HEK293 (cell line): Measurements from ENCODE around the gene KCTD1.

ENCODE experiments used
- CTCF ChIA-PET: fragments of 350-600 bp; formaldehyde crosslinking; extraction: SDS; loops from one replicate; lab custom pipeline; 2021; ENCODE audit warnings: antibody characterized with exemption; lab: Yijun Ruan, JAX
- POLR2A ChIA-PET: fragments of 300-600 bp; formaldehyde crosslinking; extraction: SDS; loops from one replicate; lab custom pipeline; 2020; ENCODE audit warnings: antibody characterized with exemption, inconsistent platforms; lab: Yijun Ruan, JAX
- H3K27ac ChIP-seq: fragments of 200-500 bp; sonication (Bioruptor generic); 2 replicates; pipeline ENCODE4 v1.5.1; 2014; ENCODE audit warnings: low read depth, low read length, control low read depth, inconsistent platforms; ENCODE audit errors: extremely low read depth
- H3K36me3 ChIP-seq, 2 experiments: fragments of 200-500 bp in 1 of 2; sonication (Bioruptor generic) in 1 of 2; 1 replicate in 1 of 2; 2 replicates in 1 of 2; pipeline ENCODE4 v1.5.1; 2014 to 2017; ENCODE audit warnings: inconsistent platforms in 2 of 2, low read length in 2 of 2; ENCODE audit not compliant: control insufficient read depth in 2 of 2, insufficient read depth in 1 of 2
- H3K4me1 ChIP-seq: fragments of 200-500 bp; sonication (Bioruptor generic); 2 replicates; pipeline ENCODE4 v1.5.1; 2014; ENCODE audit warnings: mild to moderate bottlenecking, low read length, inconsistent platforms; ENCODE audit not compliant: control insufficient read depth, insufficient read depth
- H3K4me3 ChIP-seq: 2 replicates; pipeline ENCODE4 v1.5.1; 2011; ENCODE audit warnings: low read depth, mild to moderate bottlenecking, control low read depth, low read length, moderate library complexity
- H3K9me3 ChIP-seq: fragments of 200-500 bp; sonication (Bioruptor generic); 2 replicates; pipeline ENCODE4 v1.5.1; 2014; ENCODE audit warnings: low read depth, low read length, inconsistent platforms; ENCODE audit not compliant: control insufficient read depth, insufficient read depth
- BCL11A ChIP-seq: fragments of 450-650 bp; formaldehyde crosslinking; IDR thresholded peaks from 2 replicates; pipeline ENCODE4 v1.5.1; 2016; ENCODE audit warnings: low read depth, missing biosample characterization, missing genetic modification characterization
- GLIS2 ChIP-seq: fragments of 450-650 bp; formaldehyde crosslinking; IDR thresholded peaks from 2 replicates; pipeline ENCODE4 v1.5.1; 2016; ENCODE audit warnings: missing biosample characterization, missing genetic modification characterization
- KLF7 ChIP-seq: fragments of 450-650 bp; formaldehyde crosslinking; IDR thresholded peaks from 2 replicates; pipeline ENCODE4 v1.5.1; 2016; ENCODE audit warnings: missing biosample characterization, missing genetic modification characterization, borderline replicate concordance
- SALL2 ChIP-seq: fragments of 450-650 bp; formaldehyde crosslinking; IDR thresholded peaks from 2 replicates; pipeline ENCODE4 v1.5.0; 2017; ENCODE audit warnings: missing biosample characterization, mild to moderate bottlenecking, missing genetic modification characterization, borderline replicate concordance
- SCRT2 ChIP-seq: fragments of 450-650 bp; formaldehyde crosslinking; IDR thresholded peaks from 2 replicates; pipeline ENCODE4 v1.5.1; 2016; ENCODE audit warnings: missing biosample characterization, missing genetic modification characterization
- SP3 ChIP-seq: fragments of 450-650 bp; formaldehyde crosslinking; IDR thresholded peaks from 2 replicates; pipeline ENCODE4 v1.5.1; 2016; ENCODE audit warnings: missing biosample characterization, missing genetic modification characterization
- WT1 ChIP-seq: fragments of 450-650 bp; formaldehyde crosslinking; IDR thresholded peaks from 2 replicates; pipeline ENCODE4 v1.5.1; 2016; ENCODE audit warnings: missing biosample characterization, missing genetic modification characterization
- YY2 ChIP-seq: fragments of 450-650 bp; formaldehyde crosslinking; IDR thresholded peaks from 2 replicates; pipeline ENCODE4 v1.5.1; 2016; ENCODE audit warnings: missing biosample characterization, missing genetic modification characterization
- ZNF112 ChIP-seq: fragments of 450-650 bp; formaldehyde crosslinking; IDR thresholded peaks from 2 replicates; pipeline ENCODE4 v1.5.0; 2017; ENCODE audit warnings: missing biosample characterization, missing genetic modification characterization
- ZNF132 ChIP-seq: fragments of 450-650 bp; formaldehyde crosslinking; IDR thresholded peaks from 2 replicates; pipeline ENCODE4 v1.5.1; 2017; ENCODE audit warnings: missing biosample characterization, missing genetic modification characterization, borderline replicate concordance
- ZNF174 ChIP-seq: fragments of 450-650 bp; formaldehyde crosslinking; IDR thresholded peaks from 2 replicates; pipeline ENCODE4 v1.5.0; 2017; ENCODE audit warnings: missing biosample characterization, mild to moderate bottlenecking, missing genetic modification characterization
- ZNF274 ChIP-seq, 2 experiments: fragments of 200-500 bp in 1 of 2; fragments of 450-650 bp in 1 of 2; sonication (Bioruptor generic) in 1 of 2; formaldehyde crosslinking in 1 of 2; IDR thresholded peaks; 2 replicates each; pipeline versions ENCODE4 v1.5.1 to v1.6.1; 2014 to 2016; ENCODE audit warnings: borderline replicate concordance in 1 of 2, inconsistent platforms in 1 of 2, low read length in 1 of 2, missing biosample characterization in 1 of 2, missing genetic modification characterization in 1 of 2
- ZNF324 ChIP-seq: fragments of 450-650 bp; formaldehyde crosslinking; IDR thresholded peaks from 2 replicates; pipeline ENCODE4 v1.5.1; 2016; ENCODE audit warnings: missing biosample characterization, missing genetic modification characterization
- ZNF548 ChIP-seq: fragments of 450-650 bp; formaldehyde crosslinking; IDR thresholded peaks from 2 replicates; pipeline ENCODE4 v1.5.1; 2016; ENCODE audit warnings: missing biosample characterization, missing genetic modification characterization
- ZNF596 ChIP-seq: fragments of 450-650 bp; IDR thresholded peaks from 2 replicates; pipeline ENCODE4 v1.5.0; 2018; ENCODE audit warnings: missing biosample characterization, mild to moderate bottlenecking, missing genetic modification characterization, moderate library complexity
- ZNF658 ChIP-seq: fragments of 450-650 bp; formaldehyde crosslinking; IDR thresholded peaks from 2 replicates; pipeline ENCODE4; 2016; ENCODE audit warnings: missing biosample characterization, missing genetic modification characterization
- ZNF768 ChIP-seq: fragments of 450-650 bp; formaldehyde crosslinking; IDR thresholded peaks from 2 replicates; pipeline ENCODE4 v1.5.1; 2018; ENCODE audit warnings: missing biosample characterization, mild to moderate bottlenecking, missing genetic modification characterization
- ZNF785 ChIP-seq: fragments of 450-650 bp; formaldehyde crosslinking; IDR thresholded peaks from 2 replicates; pipeline ENCODE4 v1.5.1; 2016; ENCODE audit warnings: missing biosample characterization, missing genetic modification characterization
- ZNF837 ChIP-seq: fragments of 450-650 bp; formaldehyde crosslinking; IDR thresholded peaks from 2 replicates; pipeline ENCODE4 v1.5.1; 2016; ENCODE audit warnings: missing biosample characterization, missing genetic modification characterization
- TF ChIP-seq, protein P1 (sequence below): fragments of 450-650 bp; formaldehyde crosslinking; IDR thresholded peaks from 2 replicates; pipeline ENCODE4 v1.5.1; 2016; ENCODE audit warnings: missing biosample characterization, missing genetic modification characterization
- TF ChIP-seq, protein P2 (sequence below): fragments of 450-650 bp; formaldehyde crosslinking; IDR thresholded peaks from 2 replicates; pipeline ENCODE4 v1.5.1; 2016; ENCODE audit warnings: missing biosample characterization, missing genetic modification characterization, borderline replicate concordance
- TF ChIP-seq, protein P3 (sequence below): fragments of 450-650 bp; formaldehyde crosslinking; IDR thresholded peaks from 2 replicates; pipeline ENCODE4 v1.5.1; 2016; ENCODE audit warnings: missing biosample characterization, missing genetic modification characterization
- TF ChIP-seq, protein P4 (sequence below): fragments of 450-650 bp; formaldehyde crosslinking; IDR thresholded peaks from 2 replicates; pipeline ENCODE4 v1.5.1; 2016; ENCODE audit warnings: missing biosample characterization, missing genetic modification characterization
- TF ChIP-seq, protein P5 (sequence below): fragments of 450-650 bp; formaldehyde crosslinking; IDR thresholded peaks from 2 replicates; pipeline ENCODE4 v1.5.1; 2016; ENCODE audit warnings: missing biosample characterization, missing genetic modification characterization

KCTD1 gene

DNA sequence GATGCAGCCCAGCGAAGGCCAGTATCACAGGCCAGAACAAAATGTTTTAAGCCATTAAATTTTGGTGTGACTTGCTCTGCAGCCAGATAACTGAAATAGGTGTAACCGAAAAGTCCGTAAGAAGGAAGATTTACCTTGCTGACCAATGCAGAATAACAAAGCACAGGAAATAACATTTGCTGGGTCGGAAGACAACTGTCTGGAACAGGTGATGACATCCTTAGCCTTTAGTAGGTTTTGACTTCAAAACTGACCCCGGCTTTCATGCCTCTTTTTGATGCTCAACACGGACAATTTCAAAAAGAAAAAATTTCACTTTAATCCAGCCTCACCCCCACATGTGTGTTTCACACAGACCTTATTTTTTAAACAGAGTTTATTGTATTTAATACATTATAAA lies 93.7 kb downstream of the KCTD1 start (continued):
- TF ChIP-seq, protein P1, sequence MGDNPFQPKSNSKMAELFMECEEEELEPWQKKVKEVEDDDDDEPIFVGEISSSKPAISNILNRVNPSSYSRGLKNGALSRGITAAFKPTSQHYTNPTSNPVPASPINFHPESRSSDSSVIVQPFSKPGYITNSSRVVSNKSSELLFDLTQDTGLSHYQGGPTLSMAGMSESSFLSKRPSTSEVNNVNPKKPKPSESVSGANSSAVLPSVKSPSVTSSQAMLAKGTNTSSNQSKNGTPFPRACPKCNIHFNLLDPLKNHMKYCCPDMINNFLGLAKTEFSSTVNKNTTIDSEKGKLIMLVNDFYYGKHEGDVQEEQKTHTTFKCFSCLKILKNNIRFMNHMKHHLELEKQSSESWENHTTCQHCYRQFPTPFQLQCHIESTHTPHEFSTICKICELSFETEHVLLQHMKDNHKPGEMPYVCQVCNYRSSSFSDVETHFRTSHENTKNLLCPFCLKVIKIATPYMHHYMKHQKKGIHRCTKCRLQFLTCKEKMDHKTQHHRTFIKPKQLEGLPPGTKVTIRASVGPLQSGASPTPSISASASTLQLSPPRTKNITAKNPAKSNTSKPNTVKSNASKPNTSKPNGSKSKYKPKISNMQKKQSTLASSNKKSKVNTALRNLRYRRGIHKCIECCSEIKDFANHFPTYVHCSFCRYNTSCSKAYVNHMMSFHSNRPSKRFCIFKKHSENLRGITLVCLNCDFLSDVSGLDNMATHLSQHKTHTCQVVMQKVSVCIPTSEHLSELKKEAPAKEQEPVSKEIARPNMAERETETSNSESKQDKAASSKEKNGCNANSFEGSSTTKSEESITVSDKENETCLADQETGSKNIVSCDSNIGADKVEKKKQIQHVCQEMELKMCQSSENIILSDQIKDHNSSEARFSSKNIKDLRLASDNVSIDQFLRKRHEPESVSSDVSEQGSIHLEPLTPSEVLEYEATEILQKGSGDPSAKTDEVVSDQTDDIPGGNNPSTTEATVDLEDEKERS (tag by site-specific recombination): no peak
- TF ChIP-seq ZNF112 (tag by site-specific recombination): no peak
- no peak for TF ChIP-seq ZNF548 (tag by site-specific recombination)
- no peak for TF ChIP-seq SALL2 (tag by site-specific recombination)
- no peak for TF ChIP-seq WT1 (tag by site-specific recombination)
- no peak for TF ChIP-seq GLIS2 (tag by site-specific recombination)
- TF ChIP-seq ZNF658 (tag by site-specific recombination): no peak
- TF ChIP-seq, protein P2, sequence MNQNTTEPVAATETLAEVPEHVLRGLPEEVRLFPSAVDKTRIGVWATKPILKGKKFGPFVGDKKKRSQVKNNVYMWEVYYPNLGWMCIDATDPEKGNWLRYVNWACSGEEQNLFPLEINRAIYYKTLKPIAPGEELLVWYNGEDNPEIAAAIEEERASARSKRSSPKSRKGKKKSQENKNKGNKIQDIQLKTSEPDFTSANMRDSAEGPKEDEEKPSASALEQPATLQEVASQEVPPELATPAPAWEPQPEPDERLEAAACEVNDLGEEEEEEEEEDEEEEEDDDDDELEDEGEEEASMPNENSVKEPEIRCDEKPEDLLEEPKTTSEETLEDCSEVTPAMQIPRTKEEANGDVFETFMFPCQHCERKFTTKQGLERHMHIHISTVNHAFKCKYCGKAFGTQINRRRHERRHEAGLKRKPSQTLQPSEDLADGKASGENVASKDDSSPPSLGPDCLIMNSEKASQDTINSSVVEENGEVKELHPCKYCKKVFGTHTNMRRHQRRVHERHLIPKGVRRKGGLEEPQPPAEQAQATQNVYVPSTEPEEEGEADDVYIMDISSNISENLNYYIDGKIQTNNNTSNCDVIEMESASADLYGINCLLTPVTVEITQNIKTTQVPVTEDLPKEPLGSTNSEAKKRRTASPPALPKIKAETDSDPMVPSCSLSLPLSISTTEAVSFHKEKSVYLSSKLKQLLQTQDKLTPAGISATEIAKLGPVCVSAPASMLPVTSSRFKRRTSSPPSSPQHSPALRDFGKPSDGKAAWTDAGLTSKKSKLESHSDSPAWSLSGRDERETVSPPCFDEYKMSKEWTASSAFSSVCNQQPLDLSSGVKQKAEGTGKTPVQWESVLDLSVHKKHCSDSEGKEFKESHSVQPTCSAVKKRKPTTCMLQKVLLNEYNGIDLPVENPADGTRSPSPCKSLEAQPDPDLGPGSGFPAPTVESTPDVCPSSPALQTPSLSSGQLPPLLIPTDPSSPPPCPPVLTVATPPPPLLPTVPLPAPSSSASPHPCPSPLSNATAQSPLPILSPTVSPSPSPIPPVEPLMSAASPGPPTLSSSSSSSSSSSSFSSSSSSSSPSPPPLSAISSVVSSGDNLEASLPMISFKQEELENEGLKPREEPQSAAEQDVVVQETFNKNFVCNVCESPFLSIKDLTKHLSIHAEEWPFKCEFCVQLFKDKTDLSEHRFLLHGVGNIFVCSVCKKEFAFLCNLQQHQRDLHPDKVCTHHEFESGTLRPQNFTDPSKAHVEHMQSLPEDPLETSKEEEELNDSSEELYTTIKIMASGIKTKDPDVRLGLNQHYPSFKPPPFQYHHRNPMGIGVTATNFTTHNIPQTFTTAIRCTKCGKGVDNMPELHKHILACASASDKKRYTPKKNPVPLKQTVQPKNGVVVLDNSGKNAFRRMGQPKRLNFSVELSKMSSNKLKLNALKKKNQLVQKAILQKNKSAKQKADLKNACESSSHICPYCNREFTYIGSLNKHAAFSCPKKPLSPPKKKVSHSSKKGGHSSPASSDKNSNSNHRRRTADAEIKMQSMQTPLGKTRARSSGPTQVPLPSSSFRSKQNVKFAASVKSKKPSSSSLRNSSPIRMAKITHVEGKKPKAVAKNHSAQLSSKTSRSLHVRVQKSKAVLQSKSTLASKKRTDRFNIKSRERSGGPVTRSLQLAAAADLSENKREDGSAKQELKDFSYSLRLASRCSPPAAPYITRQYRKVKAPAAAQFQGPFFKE (tag by site-specific recombination): no peak
- no peak for TF ChIP-seq BCL11A
- no peak for TF ChIP-seq ZNF837
- TF ChIP-seq SCRT2: no peak
- TF ChIP-seq ZNF596: no peak
- TF ChIP-seq ZNF324 (tag by site-specific recombination): no peak
- TF ChIP-seq YY2: no peak
- TF ChIP-seq ZNF785 (tag by site-specific recombination): no peak

DNA sequence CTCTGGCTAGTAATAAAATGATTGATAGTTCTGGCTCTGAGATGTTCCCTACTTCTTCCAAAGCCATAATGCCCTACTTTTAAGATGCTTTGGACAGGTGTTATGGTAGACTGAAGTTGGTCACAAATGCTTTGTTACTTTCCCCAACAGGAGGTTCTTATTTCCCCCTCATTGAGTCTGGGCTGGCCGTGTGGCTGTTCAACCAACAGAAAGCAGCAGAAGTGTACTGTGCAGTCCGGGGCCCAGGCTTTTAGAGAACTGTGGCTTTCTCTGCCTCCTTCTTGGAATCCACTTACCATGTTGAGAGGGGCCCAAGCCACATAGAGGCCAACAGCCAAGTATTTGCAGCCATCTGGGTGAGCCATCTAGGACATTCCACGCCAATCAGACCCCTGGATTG lies 94.2 kb downstream of the KCTD1 start:
- Histone ChIP-seq H3K27ac (no peak overlapping the region), H3K4me1 (no peaks in the 10 kb centered on the region), H3K4me3 (no peak overlapping the region), H3K36me3 (peaks cover 0 to 29% of the 10 kb centered on the region in 2 experiments; a peak in 1 of 3 replicates), H3K9me3 (no peaks in the 10 kb centered on the region)
- CTCF ChIA-PET: interaction anchor here (0.9 kb wide), 1 partner anchor 13 kb away, joined by 3 read pairs; no protein-coding TSS in a partner anchor
- POLR2A ChIA-PET: no interaction called here
- TF ChIP-seq KLF7 (no peak), ZNF274 (IDR thresholded peaks at IDR 0.05; ENCODE audit: low read length) (no peak), ZNF274 (tag by site-specific recombination; IDR thresholded peaks at IDR 0.05; ENCODE audit: borderline replicate concordance) (no peak), ZNF112 (tag by site-specific recombination) (no peak), ZNF174 (tag by site-specific recombination) (no peak), SP3 (tag by site-specific recombination) (no peak), ZNF768 (tag by site-specific recombination) (no peak), ZNF132 (tag by site-specific recombination) (no peak)
- TF ChIP-seq, protein P3, sequence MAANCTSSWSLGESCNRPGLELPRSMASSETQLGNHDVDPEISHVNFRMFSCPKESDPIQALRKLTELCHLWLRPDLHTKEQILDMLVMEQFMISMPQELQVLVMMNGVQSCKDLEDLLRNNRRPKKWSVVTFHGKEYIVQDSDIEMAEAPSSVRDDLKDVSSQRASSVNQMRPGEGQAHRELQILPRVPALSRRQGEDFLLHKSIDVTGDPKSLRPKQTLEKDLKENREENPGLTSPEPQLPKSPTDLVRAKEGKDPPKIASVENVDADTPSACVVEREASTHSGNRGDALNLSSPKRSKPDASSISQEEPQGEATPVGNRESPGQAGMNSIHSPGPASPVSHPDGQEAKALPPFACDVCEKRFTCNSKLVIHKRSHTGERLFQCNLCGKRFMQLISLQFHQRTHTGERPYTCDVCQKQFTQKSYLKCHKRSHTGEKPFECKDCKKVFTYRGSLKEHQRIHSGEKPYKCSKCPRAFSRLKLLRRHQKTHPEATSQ: no peak
- TF ChIP-seq, protein P4, sequence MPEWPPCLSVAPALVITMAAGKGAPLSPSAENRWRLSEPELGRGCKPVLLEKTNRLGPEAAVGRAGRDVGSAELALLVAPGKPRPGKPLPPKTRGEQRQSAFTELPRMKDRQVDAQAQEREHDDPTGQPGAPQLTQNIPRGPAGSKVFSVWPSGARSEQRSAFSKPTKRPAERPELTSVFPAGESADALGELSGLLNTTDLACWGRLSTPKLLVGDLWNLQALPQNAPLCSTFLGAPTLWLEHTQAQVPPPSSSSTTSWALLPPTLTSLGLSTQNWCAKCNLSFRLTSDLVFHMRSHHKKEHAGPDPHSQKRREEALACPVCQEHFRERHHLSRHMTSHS (tag by site-specific recombination): no peak
- TF ChIP-seq, protein P5, sequence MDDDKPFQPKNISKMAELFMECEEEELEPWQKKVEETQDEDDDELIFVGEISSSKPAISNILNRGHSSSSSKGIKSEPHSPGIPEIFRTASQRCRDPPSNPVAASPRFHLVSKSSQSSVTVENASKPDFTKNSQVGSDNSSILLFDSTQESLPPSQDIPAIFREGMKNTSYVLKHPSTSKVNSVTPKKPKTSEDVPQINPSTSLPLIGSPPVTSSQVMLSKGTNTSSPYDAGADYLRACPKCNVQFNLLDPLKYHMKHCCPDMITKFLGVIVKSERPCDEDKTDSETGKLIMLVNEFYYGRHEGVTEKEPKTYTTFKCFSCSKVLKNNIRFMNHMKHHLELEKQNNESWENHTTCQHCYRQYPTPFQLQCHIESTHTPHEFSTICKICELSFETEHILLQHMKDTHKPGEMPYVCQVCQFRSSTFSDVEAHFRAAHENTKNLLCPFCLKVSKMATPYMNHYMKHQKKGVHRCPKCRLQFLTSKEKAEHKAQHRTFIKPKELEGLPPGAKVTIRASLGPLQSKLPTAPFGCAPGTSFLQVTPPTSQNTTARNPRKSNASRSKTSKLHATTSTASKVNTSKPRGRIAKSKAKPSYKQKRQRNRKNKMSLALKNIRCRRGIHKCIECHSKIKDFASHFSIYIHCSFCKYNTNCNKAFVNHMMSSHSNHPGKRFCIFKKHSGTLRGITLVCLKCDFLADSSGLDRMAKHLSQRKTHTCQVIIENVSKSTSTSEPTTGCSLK (tag by site-specific recombination): no peak
